OCI-LY7 (cell line): ENCODE data around the gene MED22. TPM values are rescaled to one million over a fixed set of nuclear protein-coding genes. Genes with fewer than 3 reads are reported as not detected.
"Not testable (repeated sequence)": the region's sequence is repeated elsewhere in the genome, so short reads cannot be mapped to it uniquely, and the experiment has no call there.

Experiments
- BruUV-seq: library from RNA; stranded (reverse); fragments of 400-500 nt; replicated peaks from 2 replicates; lab custom pipeline; 2021; lab: Mats Ljungman, UMichigan
- CTCF ChIA-PET: fragments of 300-600 bp; sonication (Branson Sonifier 250); formaldehyde crosslinking; loops from one replicate; lab custom pipeline; 2022; ENCODE audit warnings: antibody characterized with exemption; ENCODE audit not compliant: unreplicated experiment; lab: Charles Lee
- POLR2A ChIA-PET: fragments of 300-600 bp; sonication (Branson Sonifier 250); formaldehyde crosslinking; loops from one replicate; lab custom pipeline; 2022; ENCODE audit warnings: antibody characterized with exemption; lab: Charles Lee
- DNase-seq: peaks from one replicate; pipeline ENCODE4 v3.0.0-alpha.2; 2015; ENCODE audit warnings: low spot score
- H2AFZ ChIP-seq: fragments of 200-600 bp; sonication (generic), shearing (Covaris generic); 2 replicates; pipeline ENCODE4 v1.6.1; 2014; ENCODE audit warnings: mild to moderate bottlenecking, antibody characterized with exemption, low read length, moderate library complexity
- H3K27ac ChIP-seq: fragments of 200-600 bp; sonication (generic); 2 replicates; pipeline ENCODE4 v1.5.1; 2014; ENCODE audit warnings: mixed run types, low read depth, mild to moderate bottlenecking, moderate library complexity, low read length, inconsistent platforms; ENCODE audit not compliant: poor library complexity, severe bottlenecking
- H3K36me3 ChIP-seq: fragments of 200-600 bp; sonication (generic); 2 replicates; pipeline ENCODE4 v1.6.1; 2014; ENCODE audit warnings: mild to moderate bottlenecking, antibody characterized with exemption, low read length, moderate library complexity, mixed read lengths; ENCODE audit not compliant: insufficient read depth
- H3K4me1 ChIP-seq: fragments of 200-600 bp; sonication (generic); 2 replicates; pipeline ENCODE4 v1.5.1; 2014; ENCODE audit warnings: mild to moderate bottlenecking, low read length; ENCODE audit not compliant: insufficient read depth, poor library complexity, severe bottlenecking
- H3K4me2 ChIP-seq: fragments of 200-600 bp; sonication (generic); 2 replicates; pipeline ENCODE4 v1.6.1; 2014; ENCODE audit warnings: mild to moderate bottlenecking, low read length
- H3K4me3 ChIP-seq: fragments of 200-600 bp; sonication (generic); 2 replicates; pipeline ENCODE4 v1.5.1; 2014; ENCODE audit warnings: mild to moderate bottlenecking, low read depth, low read length; ENCODE audit not compliant: poor library complexity, severe bottlenecking
- H3K79me2 ChIP-seq: fragments of 200-600 bp; sonication (generic); 2 replicates; pipeline ENCODE4 v1.6.1; 2016; ENCODE audit warnings: low read depth, mild to moderate bottlenecking, low read length, moderate library complexity, mixed read lengths; ENCODE audit not compliant: insufficient read depth
- H3K9me2 ChIP-seq: fragments of 200-600 bp; sonication (generic); 2 replicates; pipeline ENCODE4 v1.6.1; 2016; ENCODE audit warnings: mild to moderate bottlenecking, low read length, mixed read lengths; ENCODE audit not compliant: insufficient read depth
- H3K9me3 ChIP-seq: fragments of 200-600 bp; sonication (generic); 2 replicates; pipeline ENCODE4 v1.6.1; 2014; ENCODE audit warnings: mild to moderate bottlenecking, mixed run types, low read length, mixed read lengths
- H4K20me1 ChIP-seq: fragments of 200-600 bp; sonication (generic); 2 replicates; pipeline ENCODE4 v1.6.1; 2014; ENCODE audit warnings: mild to moderate bottlenecking, antibody characterized with exemption, low read length, moderate library complexity, mixed read lengths; ENCODE audit not compliant: insufficient read depth
- CTCF ChIP-seq: fragments of 200-600 bp; sonication (generic); conservative IDR thresholded peaks from 2 replicates; pipeline ENCODE4 v1.5.1; 2014; ENCODE audit warnings: mild to moderate bottlenecking, antibody characterized with exemption, low read length, moderate library complexity, mixed read lengths
- EZH2phosphoT487 ChIP-seq: fragments of 200-600 bp; sonication (generic); IDR thresholded peaks from 2 replicates; pipeline ENCODE4 v1.6.1; 2018; ENCODE audit warnings: low read depth, borderline replicate concordance, mild to moderate bottlenecking, mixed run types, antibody characterized with exemption, low read length, moderate library complexity, mixed read lengths
- intact Hi-C: fragments of 100-400 bp; cut with micrococcal nuclease; formaldehyde crosslinking; loops from one replicate; pipeline ENCODE4 v1.10.0; 2022; ENCODE audit not compliant: unreplicated experiment
- total RNA-seq, 2 experiments: library from RNA; depleted of rRNA in 1 of 2; stranded (reverse); fragments of >200 nt in 1 of 2; shearing (Covaris generic) in 1 of 2; gene quantifications; 2 replicates each; pipeline ENCODE4 v1.2.3, GENCODE V29; 2014 to 2022

MED22 gene
- total RNA-seq, 2 experiments from 2014 or later = 52.0 to 62.1 TPM

- POLR2A ChIA-PET = interaction anchor here (1.3 kb wide), 1 partner anchor 13 kb away, joined by 3 read pairs; no protein-coding TSS in a partner anchor
- BruUV-seq = no TSS peak
- intact Hi-C loops = no loop called here
These were observed 30.6 kb upstream of the MED22 start for GRCh38 chr9:133378408-133378962.

GRCh38 chr9:133377721-133378216 is 29.8 kb upstream of the MED22 start:
- Histone ChIP-seq H2AFZ (no peak overlapping the region), H3K27ac (no peak overlapping the region), H3K36me3 (peaks cover 9% of the 10 kb centered on the region), H3K79me2 (peaks cover 31% of the 10 kb centered on the region), H3K4me2 (no peak overlapping the region), H3K4me1 (peaks cover 10% of the 10 kb centered on the region), H4K20me1 (peaks cover 7% of the 10 kb centered on the region), H3K9me2 (no peaks in the 10 kb centered on the region), H3K9me3 (0 out of 2 replicates have a peak, but pooled peaks cover 2% of the 10 kb centered on the region), H3K4me3 (no peak overlapping the region)
- ChIA-PET POLR2A (interaction anchor here (1.0 to 1.3 kb wide), 2 partner anchors 13 to 101 kb away, joined by 3 read pairs; partner anchors contain the start of gene SLC2A6), CTCF (no interaction called here)
- no TSS peak for BruUV-seq
- DNase-seq = no peak
- intact Hi-C loops = no loop called here
- no peak for TF ChIP-seq CTCF
- no peak for TF ChIP-seq EZH2phosphoT487

More at GRCh38 chr9:133378408-133378962, 30.6 kb upstream of the MED22 start:
- peaks cover 10% of the 10 kb centered on the region for H3K4me1 ChIP-seq
- H4K20me1 ChIP-seq = peaks cover 7% of the 10 kb centered on the region
- H3K4me3 ChIP-seq = no peak overlapping the region
- no peak overlapping the region for H2AFZ ChIP-seq
- no peak overlapping the region for H3K27ac ChIP-seq
- no peak for TF ChIP-seq EZH2phosphoT487
- TF ChIP-seq CTCF = no peak
- DNase-seq = no peak
- H3K4me2 ChIP-seq = no peak overlapping the region
- H3K79me2 ChIP-seq = peaks cover 23% of the 10 kb centered on the region
- CTCF ChIA-PET = no interaction called here
- H3K9me2 ChIP-seq = no peaks in the 10 kb centered on the region
- 0 out of 2 replicates have a peak, but pooled peaks cover 7% of the 10 kb centered on the region for H3K9me3 ChIP-seq
- H3K36me3 ChIP-seq = peaks cover 4% of the 10 kb centered on the region; the same call in 1 of the 2 replicates

- intact Hi-C loops, H3K4me2 ChIP-seq, BruUV-seq: not testable (repeated sequence)
These were observed 29.3 kb upstream of the MED22 start for GRCh38 chr9:133377280-133377679.

More at GRCh38 chr9:133377280-133377679, 29.3 kb upstream of the MED22 start:
- H3K9me3 ChIP-seq, H4K20me1 ChIP-seq, CTCF ChIA-PET, H3K27ac ChIP-seq, H3K4me3 ChIP-seq, DNase-seq, H2AFZ ChIP-seq, H3K9me2 ChIP-seq: not testable (repeated sequence)
- POLR2A ChIA-PET = interaction anchor here (1.0 kb wide), 1 partner anchor 101 kb away, joined by 3 read pairs; the partner anchor contains the start of gene SLC2A6
- Histone ChIP-seq H3K79me2 (peaks cover 35% of the 10 kb centered on the region), H3K4me1 (peaks cover 14% of the 10 kb centered on the region), H3K36me3 (peaks cover 14% of the 10 kb centered on the region)
